Adrenal gland (tissue), 12 donors: Measurements from ENCODE around the gene CFAP65. TPM values are rescaled to one million over a fixed set of nuclear protein-coding genes. Genes with fewer than 3 reads are reported as not detected.

Source experiments
- DNase-seq, 7 donors: peaks; one replicate each; pipeline ENCODE4 v3.0.0-alpha.2; 2019 to 2020
- H3K27ac ChIP-seq, 5 donors: fragments of 200-600 bp; sonication (generic) in 4 of 5; 1 replicate in 3 of 5; 2 replicates in 2 of 5; pipeline versions ENCODE4 v1.5.1 to v1.8.0; 2016 to 2020; ENCODE audit warnings: mild to moderate bottlenecking in 1 of 5
- H3K27me3 ChIP-seq: fragments of 200-600 bp; 2 replicates; pipeline ENCODE4 v1.8.0; 2021
- H3K36me3 ChIP-seq, 2 donors: fragments of 200-600 bp; replicated peaks in 1 of 2; 1 replicate in 1 of 2; 2 replicates in 1 of 2; pipeline versions ENCODE4 v1.5.1 to v1.8.0; 2018 to 2022
- H3K4me1 ChIP-seq, 2 donors: fragments of 200-600 bp; replicated peaks in 1 of 2; 1 replicate in 1 of 2; 2 replicates in 1 of 2; pipeline versions ENCODE4 v1.5.1 to v1.8.0; 2018 to 2021
- H3K4me3 ChIP-seq, 4 donors: fragments of 200-600 bp; sonication (generic) in 3 of 4; one replicate each; pipeline ENCODE4 v1.5.1; 2016 to 2018
- H3K9me3 ChIP-seq, 3 donors: fragments of 200-600 bp; sonication (generic) in 1 of 3; replicated peaks in 1 of 3; 1 replicate in 2 of 3; 2 replicates in 1 of 3; pipeline versions ENCODE4 v1.5.1 to v1.8.0; 2016 to 2021
- POLR2A ChIP-seq, 2 donors: fragments of 450-650 bp; IDR thresholded peaks; one replicate each; pipeline ENCODE4 v1.6.1; 2017; ENCODE audit warnings: antibody characterized with exemption in 2 of 2, mild to moderate bottlenecking in 2 of 2, moderate library complexity in 1 of 2
- WGBS, 4 donors: extraction: QIAGEN DNeasy Blood & Tissue Kit in 2 of 4; methylation state at CpG; one replicate each; pipeline versions ENCODE4 v1.1.5 to v1.1.7; 2013 to 2017; 5-methylcytosine and 5-hydroxymethylcytosine counted together
- intact Hi-C, 2 donors: fragments of 100-400 bp; cut with DNase I; formaldehyde crosslinking; loops; one replicate each; pipeline versions ENCODE4 v1.14.1 to v1.15.0; 2022 to 2023
- polyA plus RNA-seq, 3 donors: library from polyadenylated mRNA; stranded (reverse); fragments of 200-250 nt in 2 of 3; fragments of 350-450 nt in 1 of 3; fragmentation: Illumina TruSeq in 1 of 3; extraction: RNeasy Lipid Tissue Mini Kit (QIAGEN cat#74804) in 1 of 3; gene quantifications; one replicate each; pipeline ENCODE4 v1.2.3, GENCODE V29; 2013 to 2014
- total RNA-seq, 9 donors: library from RNA; depleted of rRNA in 4 of 9; stranded (reverse); fragments of >200 nt in 4 of 9; fragments of 120-200 nt in 1 of 9; fragmentation: NEBNext Ultra II Directional in 1 of 9; extraction: Animal tissue kit (Norgen Biotek cat#: 25700) in 1 of 9; gene quantifications; one replicate each; pipeline versions ENCODE4 v1.1.0 to v1.2.4, GENCODE V29; 2013 to 2023
- TF ChIP-seq, protein P1 (sequence below), 6 experiments: fragments of 450-650 bp in 4 of 6; fragments of 200-600 bp in 2 of 6; sonication (generic) in 1 of 6; IDR thresholded peaks; 1 replicate in 5 of 6; 2 replicates in 1 of 6; pipeline versions ENCODE4 v1.5.1 to v1.8.0; 2016 to 2021; ENCODE audit warnings: antibody characterized with exemption in 6 of 6, mild to moderate bottlenecking in 2 of 6, moderate library complexity in 1 of 6
- donor health status: healthy with polysubstance abuse.
- donor health status: Bipolar disorder and iron deficiency.
- donor health status: DM: yes; HTN: yes; CAD: no.
- donor health status: DM: no; HTN: no; CAD: no.
- donor health status: DM: no; HTN: no; CAD: no.
- donor health status: DM: yes; HTN: yes; CAD: no.

The CFAP65 gene
- total and polyA plus RNA-seq, 12 donors, result 0.04 to 0.16 (median 0.06) TPM; not detected in 7

DNA sequence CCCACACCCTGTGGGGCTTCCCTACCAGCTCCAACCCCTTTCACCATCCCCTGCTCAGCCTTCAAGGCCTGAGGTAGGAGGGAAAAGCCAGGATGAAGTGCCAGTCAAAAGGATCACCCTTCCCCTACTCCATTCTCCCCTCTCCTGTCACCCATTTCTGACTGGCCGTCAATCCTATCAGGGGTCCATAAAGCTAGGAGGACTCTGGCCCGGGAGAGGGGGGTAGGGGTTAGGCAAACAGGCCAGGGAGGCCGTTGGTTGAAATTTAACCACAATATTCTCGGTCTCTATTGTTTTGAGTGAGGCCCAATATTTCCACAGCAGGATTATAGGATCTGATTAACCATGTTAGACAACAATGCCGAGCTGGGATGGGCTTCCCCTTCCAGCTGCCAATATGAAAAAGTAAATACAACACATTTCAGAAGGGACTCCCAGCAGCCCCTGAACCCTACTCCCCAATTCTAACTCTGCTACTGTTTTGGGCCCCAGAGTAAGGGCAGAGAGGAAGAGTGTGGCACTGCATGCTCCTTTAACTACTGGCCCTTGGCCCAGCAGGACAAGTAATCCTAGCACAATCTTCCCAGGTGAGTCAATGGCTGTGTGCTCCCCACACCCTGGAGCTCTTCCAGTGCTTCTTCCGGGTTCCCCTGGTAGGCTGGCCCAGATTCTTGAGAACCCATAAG lies 30.0 kb upstream of the CFAP65 start:
- WGBS, 4 donors, result 89 to 95% (median 92%) methylated on average over 6 of the region's 6 CpGs
- TF ChIP-seq POLR2A (IDR thresholded peaks at IDR 0.05), result no peak
- TF ChIP-seq, protein P1, sequence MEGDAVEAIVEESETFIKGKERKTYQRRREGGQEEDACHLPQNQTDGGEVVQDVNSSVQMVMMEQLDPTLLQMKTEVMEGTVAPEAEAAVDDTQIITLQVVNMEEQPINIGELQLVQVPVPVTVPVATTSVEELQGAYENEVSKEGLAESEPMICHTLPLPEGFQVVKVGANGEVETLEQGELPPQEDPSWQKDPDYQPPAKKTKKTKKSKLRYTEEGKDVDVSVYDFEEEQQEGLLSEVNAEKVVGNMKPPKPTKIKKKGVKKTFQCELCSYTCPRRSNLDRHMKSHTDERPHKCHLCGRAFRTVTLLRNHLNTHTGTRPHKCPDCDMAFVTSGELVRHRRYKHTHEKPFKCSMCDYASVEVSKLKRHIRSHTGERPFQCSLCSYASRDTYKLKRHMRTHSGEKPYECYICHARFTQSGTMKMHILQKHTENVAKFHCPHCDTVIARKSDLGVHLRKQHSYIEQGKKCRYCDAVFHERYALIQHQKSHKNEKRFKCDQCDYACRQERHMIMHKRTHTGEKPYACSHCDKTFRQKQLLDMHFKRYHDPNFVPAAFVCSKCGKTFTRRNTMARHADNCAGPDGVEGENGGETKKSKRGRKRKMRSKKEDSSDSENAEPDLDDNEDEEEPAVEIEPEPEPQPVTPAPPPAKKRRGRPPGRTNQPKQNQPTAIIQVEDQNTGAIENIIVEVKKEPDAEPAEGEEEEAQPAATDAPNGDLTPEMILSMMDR (IDR thresholded peaks at IDR 0.05), result no peak
- Histone ChIP-seq H3K9me3 (no peaks in the 10 kb centered on the region), H3K4me3 (no peak overlapping the region), H3K27me3 (no peaks in the 10 kb centered on the region), H3K27ac (no peak overlapping the region), H3K36me3 (peaks cover 0 to 13% of the 10 kb centered on the region in 2 donors), H3K4me1 (no peaks in the 10 kb centered on the region)
- intact Hi-C loops, result no loop called here
- DNase-seq, result no peak

DNA sequence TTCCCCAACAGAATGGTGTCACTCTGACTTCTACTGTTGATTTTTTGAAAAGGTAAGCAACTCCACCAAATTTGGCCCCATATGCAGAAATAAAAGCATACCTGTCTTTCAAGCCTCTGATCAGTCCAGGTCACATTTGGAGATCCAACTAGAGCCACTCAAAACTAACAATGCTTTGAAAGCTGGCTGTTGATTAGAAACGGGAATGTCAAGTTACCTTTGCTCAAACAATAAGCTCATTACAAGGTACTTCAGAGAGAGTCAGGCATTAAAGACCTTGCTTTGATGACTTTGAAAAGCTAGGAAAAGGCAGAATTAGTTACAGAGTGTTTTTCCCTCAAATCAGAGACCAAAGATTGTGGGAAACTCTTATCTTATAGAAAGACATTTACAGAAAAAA lies 24.2 kb upstream of the CFAP65 start:
- WGBS, 4 donors, result 85 to 90% (median 88%) methylated on average over 1 of the region's 1 CpG
- TF ChIP-seq, protein P1 (IDR thresholded peaks at IDR 0.05), result no peak
- TF ChIP-seq POLR2A (IDR thresholded peaks at IDR 0.05), result no peak
- DNase-seq, result no peak
- intact Hi-C loops, result no loop called here
- Histone ChIP-seq H3K4me3 (no peak overlapping the region), H3K9me3 (no peaks in the 10 kb centered on the region), H3K27ac (no peak overlapping the region), H3K4me1 (peaks cover 5 to 7% of the 10 kb centered on the region in 2 donors), H3K36me3 (no peaks in the 10 kb centered on the region), H3K27me3 (peaks cover 22% of the 10 kb centered on the region)

DNA sequence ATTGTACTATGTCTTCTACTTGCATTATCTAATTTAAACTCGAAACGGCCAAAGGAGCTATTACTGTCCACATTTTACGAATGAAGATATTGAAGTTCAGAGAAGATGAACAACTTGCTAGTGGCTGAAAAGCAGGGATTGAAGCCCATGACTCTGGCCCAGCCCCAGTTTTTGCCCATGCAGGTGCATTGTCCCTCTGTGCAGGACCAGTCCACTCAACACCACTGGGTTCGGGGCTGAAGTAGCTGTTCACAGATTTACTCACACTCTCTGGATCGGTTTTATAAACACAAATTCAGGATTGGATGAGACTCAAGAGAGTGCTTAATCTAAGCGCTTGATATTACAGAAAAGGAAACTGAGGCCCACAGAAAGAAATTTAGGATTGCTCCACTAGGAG lies 20.8 kb upstream of the CFAP65 start:
- H3K4me1 ChIP-seq, result peaks cover 20 to 36% of the 10 kb centered on the region in 2 donors
- H3K36me3 ChIP-seq, result no peaks in the 10 kb centered on the region
- no peak for TF ChIP-seq POLR2A (IDR thresholded peaks at IDR 0.05)
- TF ChIP-seq, protein P1 (IDR thresholded peaks at IDR 0.05), result no peak
- H3K27ac ChIP-seq, result no peak overlapping the region
- H3K27me3 ChIP-seq, result peaks cover 51% of the 10 kb centered on the region
- H3K9me3 ChIP-seq, result no peaks in the 10 kb centered on the region
- no peak for DNase-seq
- intact Hi-C loops, result no loop called here
- H3K4me3 ChIP-seq, result no peak overlapping the region
- WGBS, 4 donors, result 66 to 76% (median 71%) methylated on average over 6 of the region's 6 CpGs

DNA sequence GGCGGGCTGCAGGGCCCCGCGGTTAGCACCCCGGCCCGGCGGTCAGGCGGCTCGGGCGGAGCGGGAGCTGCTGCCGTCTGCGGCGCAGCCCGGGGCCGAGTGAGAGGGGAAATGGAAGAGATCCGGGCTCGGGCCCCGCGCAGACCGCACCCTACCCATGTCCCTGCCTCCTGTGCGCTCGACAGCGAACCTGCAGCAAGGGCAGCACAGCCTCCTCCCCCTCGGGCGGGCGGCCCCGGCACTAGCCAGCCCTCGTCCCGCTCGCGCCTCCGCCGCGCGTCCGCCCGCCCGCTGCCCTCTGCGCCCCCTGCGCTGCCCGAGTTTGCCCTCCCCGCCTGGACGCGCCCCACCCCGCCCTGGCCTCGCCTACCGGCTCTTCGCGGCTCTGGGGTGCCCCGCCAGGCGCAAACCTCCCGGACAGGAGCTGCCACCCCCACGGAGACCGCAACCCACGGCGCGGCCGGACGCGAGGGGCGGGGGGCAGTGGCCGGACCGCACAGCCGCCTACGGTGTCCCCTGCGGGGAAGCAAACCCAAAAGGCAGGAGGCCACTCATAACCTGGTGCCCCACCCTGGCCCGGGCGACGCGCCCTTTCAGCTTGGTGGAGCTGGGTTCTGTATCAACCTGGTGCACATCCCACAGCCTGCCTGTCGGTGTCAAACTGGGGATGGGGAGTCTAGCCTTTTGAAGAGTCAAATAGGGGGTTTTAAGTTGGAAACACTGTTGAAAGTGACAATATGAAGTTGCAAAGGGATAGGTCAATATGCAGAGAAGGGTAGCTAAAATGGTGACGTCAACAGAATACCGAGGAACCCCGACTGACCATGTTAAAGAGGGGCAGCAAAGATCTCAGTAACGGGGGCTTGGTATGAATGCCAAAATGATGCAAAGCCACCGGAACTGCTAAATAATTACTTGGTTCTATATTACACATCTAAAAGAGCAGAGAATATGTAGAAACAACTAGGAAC lies 19.8 kb upstream of the CFAP65 start, which contains the start of gene IHH:
TSS of gene IHH (minus strand) at position 101 of the 971 bp plus-strand sequence. CDS start 454 bp downstream, outside the sequence.
- H3K27ac ChIP-seq, result no peak within 1 kb of the TSS

More for the DNA sequence above, 19.8 kb upstream of the CFAP65 start, which contains the start of gene IHH:
- H3K4me3 ChIP-seq, result peak within 1 kb of the TSS in 1 of 4 donors; percentile 45
- 2 to 19% (median 5%) methylated on average over 6 to 76 of the region's 76 CpGs for WGBS, 4 donors
- no peak for TF ChIP-seq POLR2A (IDR thresholded peaks at IDR 0.05)
- TF ChIP-seq, protein P1 (IDR thresholded peaks at IDR 0.05), result no peak
- H3K9me3 ChIP-seq, result no peaks in the 10 kb centered on the region
- peak in 3 of 7 donors; percentile 13 to 26 (median 22) for DNase-seq
- H3K27me3 ChIP-seq, result peaks cover 60% of the 10 kb centered on the region
- peaks cover 20 to 36% of the 10 kb centered on the region in 2 donors for H3K4me1 ChIP-seq
- intact Hi-C loops, result no loop called here
- H3K36me3 ChIP-seq, result no peaks in the 10 kb centered on the region
